HG03196 (cell line): ENCODE results near the gene ZNF548.
"Not testable (repeated sequence)": the region's sequence is repeated elsewhere in the genome, so short reads cannot be mapped to it uniquely, and the experiment has no call there.

ENCODE experiments used
- ATAC-seq: cut with Tn5 transposase; IDR thresholded peaks from one replicate; pipeline ENCODE4 v1.9.1; 2021; ENCODE audit not compliant: unreplicated experiment

ZNF548 gene

GRCh38 chr19:57389730-57390598 lies at the start of gene ZNF548:
ZNF548 (plus strand) TSS chr19:57389854; CDS start chr19:57390100, 246 bp downstream.
- ATAC-seq, result peak; percentile 96

- ATAC-seq, result no peak
Measured at GRCh38 chr19:57342582-57342981, 47.1 kb upstream of the ZNF548 start.

- no peak for ATAC-seq
Measured at GRCh38 chr19:57348136-57348535, 41.5 kb upstream of the ZNF548 start.

GRCh38 chr19:57350877-57351805 lies 38.5 kb upstream of the ZNF548 start, which contains the start of gene ZNF304:
ZNF304 (plus strand) TSS chr19:57351271; CDS start chr19:57351665, 394 bp downstream.
- peak; percentile 96 for ATAC-seq

GRCh38 chr19:57351867-57352266 lies 37.8 kb upstream of the ZNF548 start:
- no peak for ATAC-seq

- no peak for ATAC-seq
Measured at GRCh38 chr19:57355916-57356315, 33.7 kb upstream of the ZNF548 start.

- no peak for ATAC-seq
Measured at GRCh38 chr19:57357406-57357805, 32.2 kb upstream of the ZNF548 start.

- no peak for ATAC-seq
Measured at GRCh38 chr19:57359300-57359699, 30.4 kb upstream of the ZNF548 start.

- ATAC-seq, result no peak
Measured at GRCh38 chr19:57362419-57362818, 27.2 kb upstream of the ZNF548 start.

GRCh38 chr19:57362997-57363687 lies 26.5 kb upstream of the ZNF548 start, which contains the start of the genes TRAPPC2B and ZNF547:
TRAPPC2B (plus strand) TSS chr19:57363551; CDS start chr19:57364834, 1,283 bp downstream.
ZNF547 (plus strand) TSS chr19:57363551; CDS start chr19:57368556, 5,005 bp downstream.
- peak; percentile 95 for ATAC-seq

GRCh38 chr19:57363688-57364181 lies 25.9 kb upstream of the ZNF548 start:
- no peak for ATAC-seq

- no peak for ATAC-seq
Measured at GRCh38 chr19:57366776-57367175, 22.9 kb upstream of the ZNF548 start.

GRCh38 chr19:57374179-57374578 lies 15.5 kb upstream of the ZNF548 start:
- ATAC-seq, result no peak

- ATAC-seq, result not testable (repeated sequence)
Measured at GRCh38 chr19:57374647-57375046, 15.0 kb upstream of the ZNF548 start.

GRCh38 chr19:57376151-57376550 lies 13.5 kb upstream of the ZNF548 start:
- no peak for ATAC-seq

GRCh38 chr19:57377498-57378146 lies 12.0 kb upstream of the ZNF548 start:
- ATAC-seq, result no peak

GRCh38 chr19:57380923-57381322 lies 8.7 kb upstream of the ZNF548 start:
- ATAC-seq, result no peak

GRCh38 chr19:57382806-57383488 lies 6.7 kb upstream of the ZNF548 start:
- no peak for ATAC-seq

- ATAC-seq, result no peak
Measured at GRCh38 chr19:57389194-57389729, 392 bp upstream of the ZNF548 start.
